AG09309 (cell line): Measurements from ENCODE around the gene PRKN.

Experiments used
- DNase-seq: peaks from one replicate; pipeline ENCODE4 v3.0.0-alpha.2; 2010; ENCODE audit warnings: low read depth
- H3K4me3 ChIP-seq: 2 replicates; pipeline ENCODE4 v1.5.1; 2011; ENCODE audit warnings: mild to moderate bottlenecking, low read depth, low read length, moderate library complexity; ENCODE audit not compliant: control insufficient read depth
- TF ChIP-seq, protein P1 (sequence below): IDR thresholded peaks from 2 replicates; pipeline ENCODE4 v1.5.1; 2011; ENCODE audit warnings: mild to moderate bottlenecking, low read depth, low read length, inconsistent platforms; ENCODE audit not compliant: insufficient read depth, control insufficient read depth; ENCODE audit errors: missing control alignments

PRKN gene

DNA sequence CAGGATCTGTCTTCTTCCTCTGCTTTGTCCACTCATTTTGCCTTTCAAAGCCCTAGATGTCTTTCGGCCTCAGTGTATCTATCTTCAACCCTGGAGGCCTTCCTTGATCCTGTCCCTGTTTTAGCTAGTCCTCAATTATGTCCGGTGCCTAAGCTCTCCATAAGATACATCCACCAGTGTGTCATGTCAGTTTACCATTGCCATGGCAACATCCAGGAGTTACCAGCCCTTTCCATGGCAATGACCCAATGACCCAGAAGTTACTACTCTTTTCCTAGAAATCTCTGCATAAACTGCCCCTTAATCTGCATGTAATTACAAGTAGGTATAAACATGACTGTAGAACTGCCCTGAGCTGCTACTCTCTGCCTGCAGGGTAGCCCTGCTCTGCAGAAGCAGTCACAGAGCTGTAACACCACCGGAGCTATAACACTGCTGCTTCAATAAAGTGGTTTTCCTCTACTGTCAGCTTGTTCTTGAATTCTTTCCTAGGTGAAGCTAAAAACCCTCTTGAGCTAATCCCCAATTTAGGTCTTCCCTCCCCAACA, 741.6 kb downstream of the PRKN start:
- TF ChIP-seq, protein P1, sequence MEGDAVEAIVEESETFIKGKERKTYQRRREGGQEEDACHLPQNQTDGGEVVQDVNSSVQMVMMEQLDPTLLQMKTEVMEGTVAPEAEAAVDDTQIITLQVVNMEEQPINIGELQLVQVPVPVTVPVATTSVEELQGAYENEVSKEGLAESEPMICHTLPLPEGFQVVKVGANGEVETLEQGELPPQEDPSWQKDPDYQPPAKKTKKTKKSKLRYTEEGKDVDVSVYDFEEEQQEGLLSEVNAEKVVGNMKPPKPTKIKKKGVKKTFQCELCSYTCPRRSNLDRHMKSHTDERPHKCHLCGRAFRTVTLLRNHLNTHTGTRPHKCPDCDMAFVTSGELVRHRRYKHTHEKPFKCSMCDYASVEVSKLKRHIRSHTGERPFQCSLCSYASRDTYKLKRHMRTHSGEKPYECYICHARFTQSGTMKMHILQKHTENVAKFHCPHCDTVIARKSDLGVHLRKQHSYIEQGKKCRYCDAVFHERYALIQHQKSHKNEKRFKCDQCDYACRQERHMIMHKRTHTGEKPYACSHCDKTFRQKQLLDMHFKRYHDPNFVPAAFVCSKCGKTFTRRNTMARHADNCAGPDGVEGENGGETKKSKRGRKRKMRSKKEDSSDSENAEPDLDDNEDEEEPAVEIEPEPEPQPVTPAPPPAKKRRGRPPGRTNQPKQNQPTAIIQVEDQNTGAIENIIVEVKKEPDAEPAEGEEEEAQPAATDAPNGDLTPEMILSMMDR, result no peak
- H3K4me3 ChIP-seq, result no peak overlapping the region
- DNase-seq, result no peak

DNA sequence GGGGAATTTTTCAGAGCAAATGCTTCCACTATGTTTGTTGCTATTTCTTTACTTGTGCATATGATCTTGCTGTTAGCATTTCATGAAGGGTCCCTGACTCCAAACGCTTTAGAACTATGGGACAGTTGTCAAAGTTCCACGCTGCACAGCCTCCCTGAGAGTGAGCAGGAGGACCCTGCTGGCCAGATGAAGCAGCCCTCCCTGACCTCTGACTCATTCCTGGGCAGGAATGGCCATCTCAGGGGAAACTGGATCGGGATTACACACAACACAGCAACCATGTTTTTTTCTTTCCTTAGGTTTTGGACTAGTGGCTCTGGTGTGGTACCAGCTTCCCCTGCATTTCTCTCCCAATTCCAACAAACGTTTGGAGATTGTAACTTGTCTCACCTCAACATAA, 742.9 kb downstream of the PRKN start:
- TF ChIP-seq, protein P1, result no peak
- no peak for DNase-seq
- no peak overlapping the region for H3K4me3 ChIP-seq

DNA sequence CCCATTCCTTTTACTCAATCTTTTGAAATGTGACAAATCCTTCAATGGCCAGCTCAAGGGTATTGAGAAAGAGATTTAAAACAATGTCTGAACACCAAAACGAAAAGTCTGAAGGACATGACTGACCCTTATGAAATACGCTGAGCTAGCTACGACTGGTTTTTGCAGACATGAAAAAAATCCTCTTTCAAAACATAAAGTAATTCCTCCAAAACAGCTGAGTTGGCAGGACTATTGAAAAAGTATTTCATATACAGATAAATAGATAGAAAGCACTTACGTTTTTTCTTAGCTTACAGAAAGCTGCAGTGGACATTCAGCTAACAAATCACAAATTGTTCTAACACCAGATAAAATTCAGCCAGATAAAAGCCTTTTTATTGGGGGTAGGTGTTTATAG, 751.0 kb downstream of the PRKN start:
- TF ChIP-seq, protein P1, result no peak
- DNase-seq, result no peak
- H3K4me3 ChIP-seq, result no peak overlapping the region

GRCh38 chr6:161973064-161973463, 754.5 kb downstream of the PRKN start:
- TF ChIP-seq, protein P1, result no peak
- DNase-seq, result no peak
- no peak overlapping the region for H3K4me3 ChIP-seq

DNA sequence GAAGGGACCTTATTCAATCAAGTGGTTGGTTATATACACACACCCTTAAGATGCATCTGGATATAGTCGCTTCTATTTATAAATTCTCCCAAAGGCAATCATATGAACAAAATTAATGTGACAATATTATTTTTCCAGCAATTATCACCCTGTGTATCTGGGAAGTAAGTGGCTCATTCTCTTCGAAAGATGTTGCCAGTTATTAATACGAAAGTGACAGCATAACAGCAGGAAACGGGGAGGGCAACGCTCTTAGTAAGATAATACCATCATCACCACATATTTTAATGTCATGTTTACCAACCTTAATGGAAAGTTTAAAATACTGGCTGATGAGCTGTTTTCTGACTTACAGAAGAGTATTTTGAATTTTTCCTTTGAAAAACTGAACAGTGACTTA, 756.5 kb downstream of the PRKN start:
- no peak overlapping the region for H3K4me3 ChIP-seq
- TF ChIP-seq, protein P1, result no peak
- no peak for DNase-seq

- DNase-seq, result no peak
- TF ChIP-seq, protein P1, result no peak
- no peak overlapping the region for H3K4me3 ChIP-seq
These were observed 763.8 kb downstream of the PRKN start for GRCh38 chr6:161963634-161964234.
